ENCODE results near the gene ERC2.

The ERC2 gene

GRCh38 chr3:55903680-55904079, 564.6 kb downstream of the ERC2 start:
- DNase-seq = no peak

- no peak for DNase-seq
These were observed 565.9 kb downstream of the ERC2 start for GRCh38 chr3:55902221-55902900.

DNA sequence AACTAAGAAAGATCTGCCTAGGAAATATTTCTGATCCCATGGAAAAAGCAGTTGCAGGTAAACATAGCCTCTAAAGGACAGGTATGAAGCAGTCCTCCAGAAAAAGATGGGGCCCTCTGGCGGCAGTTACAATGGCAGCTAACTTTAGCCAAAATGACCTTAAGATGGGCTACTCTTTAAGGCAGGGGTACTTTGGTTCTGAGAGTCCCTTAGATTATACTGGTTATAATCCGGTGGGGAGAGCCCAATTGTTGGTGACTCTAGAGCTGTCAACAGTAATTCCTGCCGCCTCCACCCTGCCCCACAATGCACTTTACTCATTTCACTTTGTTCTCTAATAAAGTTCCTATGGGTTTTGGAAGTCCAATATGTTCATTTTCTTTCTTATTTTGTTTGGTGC, 568.4 kb downstream of the ERC2 start:
- no peak for DNase-seq

DNA sequence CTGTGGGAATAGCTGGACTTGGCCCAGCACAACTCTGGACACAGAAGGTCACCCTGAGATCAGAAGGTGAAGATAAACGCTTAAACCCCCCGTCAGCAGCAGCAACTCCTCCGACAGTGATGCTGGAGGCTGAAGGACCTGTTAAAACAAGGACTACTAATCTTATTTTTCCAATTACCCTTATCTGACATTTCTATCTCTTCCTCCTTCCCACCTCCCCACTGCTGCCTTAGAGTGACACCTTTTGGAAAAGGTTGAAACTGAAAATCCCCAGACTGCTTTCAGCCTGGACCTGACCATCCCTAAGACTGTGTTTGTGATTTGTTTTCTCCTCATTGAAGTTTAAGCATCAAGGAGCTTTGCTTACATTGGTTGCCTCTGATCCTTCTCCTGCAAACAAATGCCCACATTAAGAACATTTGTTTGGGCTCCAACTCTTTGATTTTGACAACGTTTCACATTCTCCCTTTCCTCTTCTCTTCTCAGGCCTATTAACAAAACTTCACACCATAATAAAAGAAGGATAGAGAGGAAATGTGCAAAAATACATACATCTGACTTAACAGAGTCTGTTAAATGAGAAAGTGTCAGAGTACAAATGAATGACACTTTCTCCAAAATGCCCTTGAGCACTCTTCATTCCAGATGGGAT, 570.6 kb downstream of the ERC2 start:
- no peak for DNase-seq

GRCh38 chr3:55895897-55896566, 572.2 kb downstream of the ERC2 start:
- no peak for DNase-seq

- DNase-seq = no peak
These were observed 573.7 kb downstream of the ERC2 start for GRCh38 chr3:55894605-55895004.

DNA sequence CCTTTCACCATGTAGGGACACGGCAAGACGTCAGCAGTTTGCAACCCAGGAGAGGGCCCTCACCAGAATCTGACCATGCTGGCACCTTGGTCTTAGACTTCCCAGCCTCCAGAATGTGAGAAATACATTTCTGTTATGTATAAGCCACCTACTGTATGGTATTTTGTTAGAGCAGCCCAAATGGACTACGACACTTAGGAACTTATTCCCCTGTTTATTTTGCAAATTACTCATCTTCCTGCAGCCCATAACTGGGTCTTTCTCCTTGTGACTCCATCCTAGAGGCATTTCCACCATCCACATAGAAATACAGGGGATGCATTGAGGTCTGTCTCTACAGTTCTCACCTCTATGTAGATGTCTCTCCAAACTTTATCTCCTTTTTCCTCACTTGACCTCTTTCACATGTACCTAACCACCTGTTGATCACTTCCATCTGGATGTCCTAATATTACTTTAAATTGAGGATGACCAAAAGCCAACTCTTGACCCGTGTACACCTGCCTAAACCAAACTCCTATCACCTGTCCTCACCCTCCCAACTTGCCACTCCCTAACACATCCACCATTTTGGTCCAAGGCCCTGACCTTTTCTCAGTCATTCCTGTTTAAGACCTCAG, 575.1 kb downstream of the ERC2 start:
- DNase-seq = no peak

DNA sequence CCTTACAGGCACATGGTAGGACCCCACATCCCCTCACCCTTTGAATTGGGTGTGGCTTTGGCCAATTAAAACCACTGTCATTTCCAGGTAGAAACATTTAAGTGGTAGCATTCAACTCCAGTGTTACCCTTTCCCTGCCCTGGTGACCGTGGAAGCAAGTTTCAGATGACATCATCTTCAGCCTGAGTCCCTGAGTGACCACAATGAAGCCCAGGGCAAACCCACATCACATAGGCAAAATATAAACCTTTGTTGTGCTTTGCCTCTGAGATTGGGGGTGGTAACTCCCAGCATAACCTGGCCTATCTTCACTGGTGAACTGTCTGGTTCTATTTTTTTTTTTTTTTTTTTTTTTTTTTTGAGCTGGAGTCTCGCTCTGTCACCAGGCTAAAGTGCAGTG, 577.2 kb downstream of the ERC2 start:
- no peak for DNase-seq

DNA sequence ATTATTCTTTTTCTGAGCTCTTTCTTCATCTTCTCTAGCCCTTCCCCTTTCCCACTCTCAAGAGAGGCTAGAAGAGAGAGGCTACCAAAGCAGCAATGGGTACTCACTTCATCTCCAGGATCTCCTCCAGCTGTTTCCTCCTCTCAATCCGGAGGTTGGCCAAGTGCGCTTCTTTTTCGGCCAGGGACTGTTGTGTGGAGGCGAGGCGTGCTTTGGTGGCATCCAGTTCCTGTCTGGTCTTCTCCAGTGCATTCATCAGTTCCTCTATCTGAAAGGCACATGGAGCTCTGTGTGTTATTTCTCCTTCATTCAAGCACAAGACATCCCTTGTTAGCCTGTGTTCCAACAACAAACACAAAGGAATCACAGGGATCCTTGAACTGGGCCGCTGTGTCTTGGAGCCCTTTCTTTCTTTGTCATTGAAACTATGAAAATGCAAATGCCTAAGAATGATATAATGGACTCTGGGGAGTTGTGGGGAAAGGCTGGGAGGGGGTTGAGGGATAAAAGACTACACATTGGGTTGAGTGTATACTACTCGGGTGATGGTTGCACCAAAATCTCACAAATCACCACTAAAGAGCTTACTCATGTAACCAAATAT, 579.9 kb downstream of the ERC2 start:
- DNase-seq = no peak

- no peak for DNase-seq
These were observed 582.5 kb downstream of the ERC2 start for GRCh38 chr3:55885721-55886120.

DNA sequence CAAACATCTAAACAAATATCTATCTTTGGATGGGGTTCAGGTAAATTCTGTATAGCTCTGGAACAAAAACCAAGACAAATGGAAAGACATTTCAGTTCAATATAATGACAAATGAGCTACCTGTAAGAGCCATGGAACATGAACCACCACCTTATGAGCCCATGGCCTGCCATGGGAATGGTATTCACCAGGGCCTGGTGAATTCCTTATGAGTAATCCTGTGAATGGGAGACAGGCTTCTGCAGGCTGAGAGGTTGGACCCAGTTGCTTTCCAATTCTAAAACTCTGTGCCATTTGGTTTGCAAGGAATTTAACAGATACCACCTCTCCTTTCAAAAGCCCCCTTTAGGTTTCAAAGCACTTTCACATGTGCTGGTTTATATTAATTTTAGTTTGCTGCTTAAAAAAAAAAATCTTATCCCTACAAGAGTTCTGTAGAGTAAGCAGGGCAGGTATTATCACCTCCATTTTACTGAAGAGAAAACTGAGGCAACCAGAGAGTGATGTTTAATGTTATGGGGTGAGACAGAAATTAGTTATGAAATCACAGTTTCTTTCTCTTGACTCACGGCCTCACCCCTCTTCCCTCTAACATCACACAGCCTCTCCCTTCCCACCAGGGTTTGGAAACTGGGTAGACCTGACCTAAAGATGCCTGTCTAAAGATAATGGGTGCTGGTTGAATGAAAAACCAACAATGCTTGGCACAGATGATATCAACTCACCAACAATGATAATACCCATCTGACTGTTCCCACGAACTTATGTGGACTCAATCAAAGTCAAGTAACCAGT, 583.6 kb downstream of the ERC2 start:
- no peak for DNase-seq

GRCh38 chr3:55884066-55884465, 584.2 kb downstream of the ERC2 start:
- DNase-seq = no peak

- no peak for DNase-seq
These were observed 586.3 kb downstream of the ERC2 start for GRCh38 chr3:55882006-55882405.

- DNase-seq = no peak
These were observed 587.9 kb downstream of the ERC2 start for GRCh38 chr3:55880357-55880756.

- DNase-seq = no peak
These were observed 588.4 kb downstream of the ERC2 start for GRCh38 chr3:55879901-55880331.

- no peak for DNase-seq
These were observed 590.6 kb downstream of the ERC2 start for GRCh38 chr3:55877703-55878102.

DNA sequence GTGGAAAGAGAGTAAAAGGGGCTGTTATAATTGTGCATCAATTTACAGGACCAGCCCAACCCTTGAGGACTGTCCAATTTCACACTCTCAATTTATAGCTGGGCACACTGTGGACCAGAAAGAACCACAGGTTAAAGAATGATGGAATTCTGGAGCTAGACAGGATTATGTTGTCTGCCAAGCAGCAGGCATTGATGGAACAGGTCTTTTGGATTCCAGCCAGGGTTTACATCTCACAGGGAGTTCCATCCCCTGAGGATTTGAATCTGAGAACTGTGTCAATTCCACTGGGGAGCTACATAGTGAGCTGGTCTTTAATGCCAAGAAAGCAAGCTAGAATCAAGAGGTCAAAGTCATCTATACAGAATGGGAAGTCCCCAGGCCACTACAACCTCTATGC, 591.7 kb downstream of the ERC2 start:
- no peak for DNase-seq

- no peak for DNase-seq
These were observed 593.2 kb downstream of the ERC2 start for GRCh38 chr3:55875113-55875512.

GRCh38 chr3:55873523-55874254, 594.6 kb downstream of the ERC2 start:
- DNase-seq = no peak

- DNase-seq = no peak
These were observed 597.7 kb downstream of the ERC2 start for GRCh38 chr3:55870594-55870993.

GRCh38 chr3:55868347-55868746, 599.9 kb downstream of the ERC2 start:
- DNase-seq = no peak

GRCh38 chr3:55863028-55863427, 605.2 kb downstream of the ERC2 start:
- no peak for DNase-seq

Data from CD4-positive, alpha-beta T cell treated with Interleukin-17A for 1 hour (primary cell).